Thyroid gland (tissue), 4 donors: ENCODE measurements around the gene LRP1-AS.

ENCODE experiments used
- POLR2A ChIP-seq, 2 donors: fragments of 450-650 bp; IDR thresholded peaks; one replicate each; pipeline ENCODE4 v1.6.1; 2017; ENCODE audit warnings: antibody characterized with exemption in 2 of 2, mild to moderate bottlenecking in 2 of 2, moderate library complexity in 1 of 2
- TF ChIP-seq, protein P1 (sequence below), 6 experiments: fragments of 200-600 bp in 3 of 6; fragments of 450-650 bp in 3 of 6; sonication (generic) in 3 of 6; IDR thresholded peaks; one replicate each; pipeline ENCODE4 v1.5.1; 2016 to 2019; ENCODE audit warnings: antibody characterized with exemption in 6 of 6, mild to moderate bottlenecking in 2 of 6, inconsistent platforms in 1 of 6, moderate library complexity in 1 of 6

DNA sequence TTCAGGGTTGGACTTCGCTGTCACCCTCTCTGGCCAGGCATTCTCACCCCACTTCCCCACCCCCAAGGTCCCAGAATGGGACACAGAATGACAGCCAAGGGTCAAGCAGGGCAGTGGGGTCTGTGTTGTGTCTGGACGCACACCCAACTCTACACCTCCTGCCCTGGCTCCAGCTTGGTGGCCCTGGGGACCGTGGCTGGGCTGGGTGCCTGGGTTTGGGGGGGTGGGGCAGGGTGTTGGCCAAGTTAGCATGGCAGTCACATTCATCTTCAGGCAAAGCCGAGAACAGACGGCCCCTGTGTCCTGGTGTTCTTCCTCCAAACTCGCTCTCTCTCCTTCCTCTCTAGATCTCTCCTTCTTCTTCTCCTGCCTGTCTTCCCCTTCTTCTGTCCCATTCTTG is 13.5 kb downstream of the LRP1-AS start:
- TF ChIP-seq POLR2A (IDR thresholded peaks at IDR 0.05): no peak
- TF ChIP-seq, protein P1, sequence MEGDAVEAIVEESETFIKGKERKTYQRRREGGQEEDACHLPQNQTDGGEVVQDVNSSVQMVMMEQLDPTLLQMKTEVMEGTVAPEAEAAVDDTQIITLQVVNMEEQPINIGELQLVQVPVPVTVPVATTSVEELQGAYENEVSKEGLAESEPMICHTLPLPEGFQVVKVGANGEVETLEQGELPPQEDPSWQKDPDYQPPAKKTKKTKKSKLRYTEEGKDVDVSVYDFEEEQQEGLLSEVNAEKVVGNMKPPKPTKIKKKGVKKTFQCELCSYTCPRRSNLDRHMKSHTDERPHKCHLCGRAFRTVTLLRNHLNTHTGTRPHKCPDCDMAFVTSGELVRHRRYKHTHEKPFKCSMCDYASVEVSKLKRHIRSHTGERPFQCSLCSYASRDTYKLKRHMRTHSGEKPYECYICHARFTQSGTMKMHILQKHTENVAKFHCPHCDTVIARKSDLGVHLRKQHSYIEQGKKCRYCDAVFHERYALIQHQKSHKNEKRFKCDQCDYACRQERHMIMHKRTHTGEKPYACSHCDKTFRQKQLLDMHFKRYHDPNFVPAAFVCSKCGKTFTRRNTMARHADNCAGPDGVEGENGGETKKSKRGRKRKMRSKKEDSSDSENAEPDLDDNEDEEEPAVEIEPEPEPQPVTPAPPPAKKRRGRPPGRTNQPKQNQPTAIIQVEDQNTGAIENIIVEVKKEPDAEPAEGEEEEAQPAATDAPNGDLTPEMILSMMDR (IDR thresholded peaks at IDR 0.05): no peak
